Measurements from ENCODE around the gene PARD3B. TPM values are rescaled to one million over a fixed set of nuclear protein-coding genes. Genes with fewer than 3 reads are reported as not detected.

Gene PARD3B
- total and polyA plus RNA-seq, 3 experiments from 2014 or later = 0.11 to 0.26 TPM; not detected in 1

GRCh38 chr2:205617905-205618304, 1072.6 kb downstream of the PARD3B start:
- no peaks in the 10 kb centered on the region for H3K36me3 Mint-ChIP-seq
- no peak for DNase-seq
- H3K4me3 ChIP-seq (ENCODE audit: low read length) = no peak overlapping the region
- ChIA-PET POLR2A (no interaction called here), CTCF (no interaction called here)
- H3K36me3 ChIP-seq (ENCODE audit: insufficient read depth, low read length) = no peaks in the 10 kb centered on the region
- no peak overlapping the region for H3K4me3 Mint-ChIP-seq
- no peaks in the 10 kb centered on the region for H3K9me3 Mint-ChIP-seq
- H3K4me1 Mint-ChIP-seq = peaks cover 0 to 4% (median 2%) of the 10 kb centered on the region in 3 donors
- H3K27ac ChIP-seq (ENCODE audit: low read depth, low read length) = no peak overlapping the region
- peaks cover 3% of the 10 kb centered on the region for H3K4me1 ChIP-seq (ENCODE audit: insufficient read depth, low read length)
- no peak overlapping the region for H3K27ac Mint-ChIP-seq
- no peaks in the 10 kb centered on the region for H3K9me3 ChIP-seq (ENCODE audit: low read length)
- H3K27me3 ChIP-seq (ENCODE audit: insufficient read depth, low read length, poor library complexity, severe bottlenecking) = no peaks in the 10 kb centered on the region
- peaks cover 6 to 13% of the 10 kb centered on the region in 2 donors for H3K27me3 Mint-ChIP-seq

- H3K36me3 ChIP-seq (ENCODE audit: insufficient read depth, low read length) = no peaks in the 10 kb centered on the region
- no peak overlapping the region for H3K27ac ChIP-seq (ENCODE audit: low read depth, low read length)
- H3K27ac Mint-ChIP-seq = no peak overlapping the region
- H3K27me3 Mint-ChIP-seq = peaks cover 2 to 10% of the 10 kb centered on the region in 2 donors
- no peaks in the 10 kb centered on the region for H3K4me1 ChIP-seq (ENCODE audit: insufficient read depth, low read length)
- ChIA-PET CTCF (no interaction called here), POLR2A (no interaction called here)
- no peak overlapping the region for H3K4me3 ChIP-seq (ENCODE audit: low read length)
- no peaks in the 10 kb centered on the region for H3K9me3 Mint-ChIP-seq
- no peaks in the 10 kb centered on the region for H3K27me3 ChIP-seq (ENCODE audit: insufficient read depth, low read length, poor library complexity, severe bottlenecking)
- H3K4me3 Mint-ChIP-seq = no peak overlapping the region
- H3K36me3 Mint-ChIP-seq = no peaks in the 10 kb centered on the region
- no peaks in the 10 kb centered on the region for H3K9me3 ChIP-seq (ENCODE audit: low read length)
- no peak for DNase-seq
- no peaks in the 10 kb centered on the region for H3K4me1 Mint-ChIP-seq
Measured at GRCh38 chr2:205619600-205619999, 1074.3 kb downstream of the PARD3B start.

DNA sequence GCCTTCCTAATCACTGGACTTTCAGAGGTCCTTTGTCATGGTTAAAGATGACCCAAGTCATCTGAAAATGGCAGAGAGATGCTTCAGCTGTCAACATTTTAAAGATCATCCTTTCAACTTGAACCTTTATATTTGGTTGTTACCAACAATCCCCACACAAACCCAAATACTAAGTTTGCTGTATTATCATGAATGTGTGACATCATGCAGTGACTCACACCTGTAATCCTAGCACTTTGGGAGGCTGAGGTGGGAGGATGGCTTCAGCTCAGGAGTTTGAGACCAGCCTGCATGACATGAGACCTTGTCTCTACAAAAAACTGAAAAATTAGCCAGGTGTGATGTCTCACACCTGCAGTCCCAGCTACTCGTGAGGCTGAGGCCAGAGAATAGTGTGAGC, 1081.8 kb downstream of the PARD3B start:
- H3K4me3 Mint-ChIP-seq = no peak overlapping the region
- H3K27ac ChIP-seq (ENCODE audit: low read depth, low read length) = no peak overlapping the region
- no peaks in the 10 kb centered on the region for H3K36me3 ChIP-seq (ENCODE audit: insufficient read depth, low read length)
- no peak for DNase-seq
- H3K4me1 Mint-ChIP-seq = no peaks in the 10 kb centered on the region
- H3K9me3 ChIP-seq (ENCODE audit: low read length) = no peaks in the 10 kb centered on the region
- no peak overlapping the region for H3K27ac Mint-ChIP-seq
- ChIA-PET POLR2A (no interaction called here), CTCF (no interaction called here)
- no peak overlapping the region for H3K4me3 ChIP-seq (ENCODE audit: low read length)
- H3K4me1 ChIP-seq (ENCODE audit: insufficient read depth, low read length) = no peaks in the 10 kb centered on the region
- H3K36me3 Mint-ChIP-seq = no peaks in the 10 kb centered on the region
- H3K27me3 Mint-ChIP-seq = no peaks in the 10 kb centered on the region
- H3K9me3 Mint-ChIP-seq = no peaks in the 10 kb centered on the region
- H3K27me3 ChIP-seq (ENCODE audit: insufficient read depth, low read length, poor library complexity, severe bottlenecking) = no peaks in the 10 kb centered on the region

DNA sequence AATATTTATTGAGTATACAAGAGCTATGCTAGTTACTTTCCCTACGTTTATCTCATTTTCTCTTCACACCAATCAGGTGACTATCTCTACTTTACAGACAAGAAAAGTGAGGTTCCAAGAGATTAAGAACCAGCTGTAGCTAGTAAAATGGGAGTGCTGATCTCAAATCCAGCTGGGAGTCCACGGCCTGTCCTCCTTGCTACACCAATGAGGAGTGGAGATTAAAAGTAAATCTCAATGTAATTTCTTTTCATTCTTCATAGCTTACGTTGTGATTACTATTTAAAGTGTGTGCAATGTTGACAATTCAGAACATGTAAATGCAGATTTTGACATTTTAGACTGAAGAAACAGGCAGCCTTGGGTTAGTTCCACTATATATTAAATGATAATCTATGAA, 1083.1 kb downstream of the PARD3B start:
- Mint-ChIP-seq H3K4me1 (no peaks in the 10 kb centered on the region), H3K9me3 (no peaks in the 10 kb centered on the region), H3K36me3 (no peaks in the 10 kb centered on the region), H3K27ac (no peak overlapping the region), H3K27me3 (no peaks in the 10 kb centered on the region), H3K4me3 (no peak overlapping the region)
- Histone ChIP-seq H3K27me3 (ENCODE audit: insufficient read depth, low read length, poor library complexity, severe bottlenecking) (no peaks in the 10 kb centered on the region), H3K4me3 (ENCODE audit: low read length) (no peak overlapping the region), H3K4me1 (ENCODE audit: insufficient read depth, low read length) (no peaks in the 10 kb centered on the region), H3K36me3 (ENCODE audit: insufficient read depth, low read length) (no peaks in the 10 kb centered on the region), H3K9me3 (ENCODE audit: low read length) (no peaks in the 10 kb centered on the region), H3K27ac (ENCODE audit: low read depth, low read length) (no peak overlapping the region)
- ChIA-PET CTCF (no interaction called here), POLR2A (no interaction called here)
- no peak for DNase-seq

DNA sequence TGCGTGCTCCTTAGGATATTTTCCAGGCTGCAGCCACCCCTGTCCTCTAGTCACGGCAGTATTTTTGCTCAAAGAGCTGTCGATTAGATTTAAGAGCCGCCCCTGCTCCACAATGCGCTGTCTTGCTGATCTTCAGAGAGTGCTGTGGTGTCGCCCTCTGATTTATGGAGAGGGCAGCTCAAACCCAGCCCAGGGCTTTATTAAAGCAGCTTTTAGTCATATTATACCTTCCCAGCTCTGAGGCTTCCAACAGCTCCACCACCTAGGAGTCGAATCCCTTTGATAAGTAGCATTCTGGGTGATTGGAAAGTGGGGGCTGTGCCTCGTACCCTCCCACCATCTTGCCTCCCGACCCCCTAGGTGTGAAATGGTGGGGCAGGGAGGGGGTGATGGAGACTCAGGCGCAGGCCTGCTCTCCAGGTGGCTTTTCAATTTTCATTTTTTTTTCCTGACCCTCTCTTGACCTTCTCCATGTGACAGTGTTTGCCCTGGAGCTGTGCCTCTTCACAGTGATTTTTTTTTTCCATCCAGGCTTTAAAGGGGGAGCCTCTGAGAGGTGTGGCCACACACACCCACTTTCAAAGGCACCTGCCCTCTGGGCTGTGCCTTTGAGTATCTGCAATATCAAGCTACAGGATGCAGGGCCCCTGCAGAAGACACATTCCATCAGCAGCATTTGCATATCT, 1084.0 kb downstream of the PARD3B start:
- no peak overlapping the region for H3K27ac ChIP-seq (ENCODE audit: low read depth, low read length)
- Mint-ChIP-seq H3K4me1 (no peaks in the 10 kb centered on the region), H3K9me3 (no peaks in the 10 kb centered on the region), H3K27me3 (no peaks in the 10 kb centered on the region), H3K4me3 (no peak overlapping the region), H3K36me3 (no peaks in the 10 kb centered on the region), H3K27ac (no peak overlapping the region)
- ChIA-PET CTCF (no interaction called here), POLR2A (no interaction called here)
- H3K9me3 ChIP-seq (ENCODE audit: low read length) = no peaks in the 10 kb centered on the region
- H3K36me3 ChIP-seq (ENCODE audit: insufficient read depth, low read length) = no peaks in the 10 kb centered on the region
- no peaks in the 10 kb centered on the region for H3K27me3 ChIP-seq (ENCODE audit: insufficient read depth, low read length, poor library complexity, severe bottlenecking)
- H3K4me3 ChIP-seq (ENCODE audit: low read length) = no peak overlapping the region
- DNase-seq = no peak
- no peaks in the 10 kb centered on the region for H3K4me1 ChIP-seq (ENCODE audit: insufficient read depth, low read length)

DNA sequence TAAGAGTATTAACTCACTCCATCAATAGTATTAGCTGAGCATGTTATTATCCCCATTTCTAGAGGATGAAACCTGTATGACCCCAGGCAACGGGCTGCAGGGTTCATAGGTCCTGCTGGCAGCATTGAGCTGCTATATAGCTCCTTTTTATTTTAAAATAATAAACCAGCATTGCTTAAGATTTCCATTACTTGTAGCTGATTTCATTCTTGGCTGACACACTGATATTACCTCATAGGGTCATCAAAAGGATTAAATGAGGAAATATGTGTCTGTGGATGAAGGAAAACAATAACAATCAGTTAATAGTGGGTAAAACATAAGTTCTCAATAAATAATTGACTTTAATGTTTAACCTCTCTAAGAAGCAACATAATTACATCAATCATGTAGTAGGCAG, 1088.7 kb downstream of the PARD3B start:
- Mint-ChIP-seq H3K4me1 (no peaks in the 10 kb centered on the region), H3K9me3 (no peaks in the 10 kb centered on the region), H3K36me3 (no peaks in the 10 kb centered on the region), H3K4me3 (no peak overlapping the region), H3K27ac (no peak overlapping the region), H3K27me3 (no peaks in the 10 kb centered on the region)
- Histone ChIP-seq H3K27ac (ENCODE audit: low read depth, low read length) (no peak overlapping the region), H3K4me3 (ENCODE audit: low read length) (no peak overlapping the region), H3K27me3 (ENCODE audit: insufficient read depth, low read length, poor library complexity, severe bottlenecking) (no peaks in the 10 kb centered on the region), H3K9me3 (ENCODE audit: low read length) (no peaks in the 10 kb centered on the region), H3K36me3 (ENCODE audit: insufficient read depth, low read length) (no peaks in the 10 kb centered on the region), H3K4me1 (ENCODE audit: insufficient read depth, low read length) (no peaks in the 10 kb centered on the region)
- ChIA-PET CTCF (interaction anchor here (1.4 kb wide), 1 partner anchor 45 kb away, joined by 3 read pairs; no protein-coding TSS in a partner anchor), POLR2A (no interaction called here)
- DNase-seq = no peak

- H3K9me3 ChIP-seq (ENCODE audit: low read length) = no peaks in the 10 kb centered on the region
- no peaks in the 10 kb centered on the region for H3K27me3 ChIP-seq (ENCODE audit: insufficient read depth, low read length, poor library complexity, severe bottlenecking)
- H3K4me1 Mint-ChIP-seq = no peaks in the 10 kb centered on the region
- CTCF ChIA-PET = interaction anchor here (0.9 kb wide), 1 partner anchor 10 kb away, joined by 3 read pairs; no protein-coding TSS in a partner anchor
- H3K27ac ChIP-seq (ENCODE audit: low read depth, low read length) = no peak overlapping the region
- no peaks in the 10 kb centered on the region for H3K36me3 Mint-ChIP-seq
- peak overlapping the region in 1 of 8 donors; percentile 21 for H3K27ac Mint-ChIP-seq
- no peaks in the 10 kb centered on the region for H3K4me1 ChIP-seq (ENCODE audit: insufficient read depth, low read length)
- no peak overlapping the region for H3K4me3 Mint-ChIP-seq
- POLR2A ChIA-PET = no interaction called here
- no peaks in the 10 kb centered on the region for H3K27me3 Mint-ChIP-seq
- DNase-seq = no peak
- H3K4me3 ChIP-seq (ENCODE audit: low read length) = no peak overlapping the region
- peaks cover 0 to 4% (median 0%) of the 10 kb centered on the region in 5 donors for H3K9me3 Mint-ChIP-seq
- no peaks in the 10 kb centered on the region for H3K36me3 ChIP-seq (ENCODE audit: insufficient read depth, low read length)
Measured at GRCh38 chr2:205636549-205637319, 1091.5 kb downstream of the PARD3B start.

DNA sequence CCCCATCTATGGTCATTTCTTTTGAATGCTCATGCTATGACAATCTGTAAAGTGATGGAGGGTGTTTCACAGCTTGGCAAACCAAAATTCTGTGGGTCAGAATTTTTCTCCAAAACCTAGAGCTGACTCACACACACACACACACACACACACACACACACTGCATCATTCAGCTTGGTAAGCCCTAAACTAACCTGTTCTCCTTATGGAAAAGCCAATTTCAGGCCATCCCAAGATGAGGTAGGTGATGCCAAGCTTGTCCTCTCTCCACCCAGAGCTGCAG, 1092.0 kb downstream of the PARD3B start:
- Histone ChIP-seq H3K27ac (ENCODE audit: low read depth, low read length) (no peak overlapping the region), H3K9me3 (ENCODE audit: low read length) (no peaks in the 10 kb centered on the region), H3K27me3 (ENCODE audit: insufficient read depth, low read length, poor library complexity, severe bottlenecking) (no peaks in the 10 kb centered on the region), H3K4me3 (ENCODE audit: low read length) (no peak overlapping the region), H3K36me3 (ENCODE audit: insufficient read depth, low read length) (no peaks in the 10 kb centered on the region), H3K4me1 (ENCODE audit: insufficient read depth, low read length) (no peaks in the 10 kb centered on the region)
- ChIA-PET CTCF (no interaction called here), POLR2A (no interaction called here)
- DNase-seq = no peak
- no peaks in the 10 kb centered on the region for H3K4me1 Mint-ChIP-seq
- H3K27me3 Mint-ChIP-seq = no peaks in the 10 kb centered on the region
- H3K9me3 Mint-ChIP-seq = peaks cover 0 to 4% (median 0%) of the 10 kb centered on the region in 5 donors
- no peak overlapping the region for H3K27ac Mint-ChIP-seq
- H3K4me3 Mint-ChIP-seq = no peak overlapping the region
- no peaks in the 10 kb centered on the region for H3K36me3 Mint-ChIP-seq

All from CD8-positive, alpha-beta memory T cell (primary cell).